ENCODE data around the gene SEBOX.

DNA sequence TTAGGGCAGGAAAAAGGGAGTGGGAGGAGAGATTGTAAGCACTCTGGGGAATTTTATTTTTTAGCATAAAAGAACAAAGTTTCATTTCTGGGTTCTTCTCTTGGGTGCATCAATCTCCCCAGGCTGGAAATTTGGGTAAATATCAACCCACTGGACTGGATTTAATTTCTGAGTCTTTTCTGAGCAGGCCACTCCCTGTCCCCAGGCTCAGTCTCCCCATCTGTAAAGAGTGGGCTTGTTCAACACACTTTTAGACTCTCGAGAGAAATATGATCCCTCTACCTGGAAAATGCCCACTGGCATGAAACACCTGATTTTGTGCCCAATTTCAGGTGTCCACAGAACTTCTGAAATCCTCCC lies 5.7 kb upstream of the SEBOX start:
- TF ChIP-seq, protein P1, sequence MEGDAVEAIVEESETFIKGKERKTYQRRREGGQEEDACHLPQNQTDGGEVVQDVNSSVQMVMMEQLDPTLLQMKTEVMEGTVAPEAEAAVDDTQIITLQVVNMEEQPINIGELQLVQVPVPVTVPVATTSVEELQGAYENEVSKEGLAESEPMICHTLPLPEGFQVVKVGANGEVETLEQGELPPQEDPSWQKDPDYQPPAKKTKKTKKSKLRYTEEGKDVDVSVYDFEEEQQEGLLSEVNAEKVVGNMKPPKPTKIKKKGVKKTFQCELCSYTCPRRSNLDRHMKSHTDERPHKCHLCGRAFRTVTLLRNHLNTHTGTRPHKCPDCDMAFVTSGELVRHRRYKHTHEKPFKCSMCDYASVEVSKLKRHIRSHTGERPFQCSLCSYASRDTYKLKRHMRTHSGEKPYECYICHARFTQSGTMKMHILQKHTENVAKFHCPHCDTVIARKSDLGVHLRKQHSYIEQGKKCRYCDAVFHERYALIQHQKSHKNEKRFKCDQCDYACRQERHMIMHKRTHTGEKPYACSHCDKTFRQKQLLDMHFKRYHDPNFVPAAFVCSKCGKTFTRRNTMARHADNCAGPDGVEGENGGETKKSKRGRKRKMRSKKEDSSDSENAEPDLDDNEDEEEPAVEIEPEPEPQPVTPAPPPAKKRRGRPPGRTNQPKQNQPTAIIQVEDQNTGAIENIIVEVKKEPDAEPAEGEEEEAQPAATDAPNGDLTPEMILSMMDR (IDR thresholded peaks at IDR 0.05): no peak
- TF ChIP-seq EP300 (IDR thresholded peaks at IDR 0.05): no peak

Measured in gastroesophageal sphincter (tissue), 3 donors.